H9 (cell line): ENCODE data around the gene VTCN1. TPM values are rescaled to one million over a fixed set of nuclear protein-coding genes. Genes with fewer than 3 reads are reported as not detected.

Experiments
- DNase-seq: peaks from one replicate; pipeline ENCODE4 v3.0.0-alpha.2; 2017
- H2AFZ ChIP-seq: one replicate; pipeline ENCODE4 v1.6.1; 2013; ENCODE audit warnings: mild to moderate bottlenecking, low read length, control low read depth, moderate library complexity
- H2AK5ac ChIP-seq: 2 replicates; pipeline ENCODE4 v1.6.1; 2013; ENCODE audit warnings: low read length, control low read depth, mixed read lengths; ENCODE audit not compliant: insufficient read length
- H2BK120ac ChIP-seq: one replicate; pipeline ENCODE4 v1.6.1; 2013; ENCODE audit warnings: low read depth, mild to moderate bottlenecking, low read length, control low read depth, inconsistent platforms; ENCODE audit not compliant: poor library complexity, severe bottlenecking
- H2BK12ac ChIP-seq: 2 replicates; pipeline ENCODE4 v1.6.1; 2013; ENCODE audit warnings: low read length, control low read depth, mixed read lengths, low read depth; ENCODE audit not compliant: insufficient read length
- H2BK15ac ChIP-seq: 2 replicates; pipeline ENCODE4 v1.6.1; 2013; ENCODE audit warnings: low read depth, low read length, control low read depth
- H2BK20ac ChIP-seq: one replicate; pipeline ENCODE4 v1.6.1; 2013; ENCODE audit warnings: low read depth, mild to moderate bottlenecking, low read length, control low read depth, inconsistent platforms; ENCODE audit not compliant: poor library complexity, severe bottlenecking
- H2BK5ac ChIP-seq: 2 replicates; pipeline ENCODE4 v1.6.1; 2013; ENCODE audit warnings: low read length, control low read depth, mixed read lengths; ENCODE audit not compliant: insufficient read length
- H3K14ac ChIP-seq: 2 replicates; pipeline ENCODE4 v1.6.1; 2013; ENCODE audit warnings: low read length, control low read depth; ENCODE audit not compliant: insufficient read depth
- H3K18ac ChIP-seq: 2 replicates; pipeline ENCODE4 v1.6.1; 2013; ENCODE audit warnings: low read depth, mild to moderate bottlenecking, mixed read lengths, low read length, control low read depth; ENCODE audit not compliant: insufficient read length
- H3K23ac ChIP-seq: 2 replicates; pipeline ENCODE4 v1.6.1; 2013; ENCODE audit warnings: low read length, control low read depth, mixed read lengths, low read depth; ENCODE audit not compliant: insufficient read length
- H3K23me2 ChIP-seq: 2 replicates; pipeline ENCODE4 v1.6.1; 2013; ENCODE audit warnings: low read depth, mild to moderate bottlenecking, mixed read lengths, low read length, control low read depth; ENCODE audit not compliant: insufficient read length, poor library complexity, severe bottlenecking
- H3K27ac ChIP-seq: 2 replicates; pipeline ENCODE4 v1.5.1; 2013; ENCODE audit warnings: low read length, control low read depth, mixed read lengths, low read depth; ENCODE audit not compliant: insufficient read length
- H3K27me3 ChIP-seq: 2 replicates; pipeline ENCODE4 v1.6.1; 2013; ENCODE audit warnings: low read length, control low read depth, inconsistent platforms; ENCODE audit not compliant: insufficient read depth
- H3K4ac ChIP-seq: 2 replicates; pipeline ENCODE4 v1.6.1; 2013; ENCODE audit warnings: low read depth, mild to moderate bottlenecking, control low read depth, inconsistent platforms, low read length, moderate library complexity
- H3K4me1 ChIP-seq: 2 replicates; pipeline ENCODE4 v1.6.1; 2013; ENCODE audit warnings: low read length, control low read depth, inconsistent platforms; ENCODE audit not compliant: insufficient read depth
- H3K4me2 ChIP-seq: 2 replicates; pipeline ENCODE4 v1.6.1; 2013; ENCODE audit warnings: low read length, control low read depth, mixed read lengths; ENCODE audit not compliant: insufficient read length, insufficient read depth
- H3K56ac ChIP-seq: 2 replicates; pipeline ENCODE4 v1.6.1; 2013; ENCODE audit warnings: low read depth, mild to moderate bottlenecking, mixed read lengths, low read length, control low read depth; ENCODE audit not compliant: insufficient read length
- H3K79me1 ChIP-seq: 2 replicates; pipeline ENCODE4 v1.6.1; 2013; ENCODE audit warnings: low read depth, mild to moderate bottlenecking, moderate library complexity, low read length, control low read depth, inconsistent platforms; ENCODE audit not compliant: insufficient read depth, poor library complexity, severe bottlenecking
- H3K79me2 ChIP-seq: 2 replicates; pipeline ENCODE4 v1.6.1; 2013; ENCODE audit warnings: low read length, control low read depth, inconsistent platforms; ENCODE audit not compliant: insufficient read depth
- H3K9ac ChIP-seq: 2 replicates; pipeline ENCODE4 v1.6.1; 2013; ENCODE audit warnings: low read length, control low read depth, mixed read lengths; ENCODE audit not compliant: insufficient read length; ENCODE audit errors: extremely low read depth
- H3K9me3 ChIP-seq: one replicate; pipeline ENCODE4 v1.6.1; 2013; ENCODE audit warnings: low read depth, low read length, inconsistent platforms; ENCODE audit not compliant: control insufficient read depth
- H3T11ph ChIP-seq: one replicate; pipeline ENCODE4 v1.6.1; 2013; ENCODE audit warnings: mild to moderate bottlenecking, low read length, control low read depth, inconsistent platforms
- H4K20me1 ChIP-seq: one replicate; pipeline ENCODE4 v1.6.1; 2013; ENCODE audit not compliant: control insufficient read depth, insufficient read length, insufficient read depth
- H4K5ac ChIP-seq: 2 replicates; pipeline ENCODE4 v1.6.1; 2013; ENCODE audit warnings: low read depth, mild to moderate bottlenecking, mixed read lengths, low read length, control low read depth; ENCODE audit not compliant: insufficient read length
- H4K8ac ChIP-seq: replicated peaks from 2 replicates; pipeline ENCODE4 v1.6.1; 2013; ENCODE audit warnings: low read length, control low read depth, mixed read lengths, low read depth; ENCODE audit not compliant: insufficient read length
- H4K91ac ChIP-seq: 2 replicates; pipeline ENCODE4 v1.6.1; 2013; ENCODE audit warnings: low read depth, mild to moderate bottlenecking, moderate library complexity, mixed read lengths, low read length, control low read depth; ENCODE audit not compliant: insufficient read length
- H3K27ac Mint-ChIP-seq, 3 experiments: 2 replicates in 2 of 3; 3 replicates in 1 of 3; pipeline ENCODE4 v1.8.0; 2020 to 2021; ENCODE audit warnings: mixed read lengths in 3 of 3, mild to moderate bottlenecking in 1 of 3, moderate library complexity in 1 of 3
- H3K27me3 Mint-ChIP-seq: 2 replicates; pipeline ENCODE4 v1.8.0; 2021; ENCODE audit warnings: low read depth, mild to moderate bottlenecking, moderate library complexity, mixed read lengths
- H3K36me3 Mint-ChIP-seq, 3 experiments: 2 replicates in 2 of 3; 3 replicates in 1 of 3; pipeline ENCODE4 v1.8.0; 2020 to 2021; ENCODE audit warnings: low read depth in 3 of 3, mixed read lengths in 3 of 3; ENCODE audit not compliant: insufficient read depth in 1 of 3
- H3K4me1 Mint-ChIP-seq, 2 experiments: 2 replicates each; pipeline ENCODE4 v1.8.0; 2020; ENCODE audit warnings: mixed read lengths in 2 of 2
- H3K4me3 Mint-ChIP-seq, 2 experiments: 2 replicates in 1 of 2; 3 replicates in 1 of 2; pipeline ENCODE4 v1.8.0; 2020 to 2021; ENCODE audit warnings: mild to moderate bottlenecking in 2 of 2, mixed read lengths in 2 of 2, moderate library complexity in 1 of 2
- H3K9me3 Mint-ChIP-seq, 2 experiments: 2 replicates in 1 of 2; 3 replicates in 1 of 2; pipeline ENCODE4 v1.8.0; 2020; ENCODE audit warnings: mild to moderate bottlenecking in 2 of 2, mixed read lengths in 2 of 2, moderate library complexity in 1 of 2
- WGBS: extraction: QIAGEN DNeasy Blood & Tissue Kit; methylation state at CpG from one replicate; pipeline ENCODE4 v1.1.7; 2013; ENCODE audit warnings: missing lambda C conversion rate, low lambda C conversion rate, mixed read lengths; ENCODE audit not compliant: insufficient read length; ENCODE audit errors: extremely low coverage; 5-methylcytosine and 5-hydroxymethylcytosine counted together
- total RNA-seq: library from RNA; stranded (reverse); gene quantifications from 2 replicates; pipeline ENCODE4 v1.2.1, GENCODE V29; 2021
- TF ChIP-seq, protein P1 (sequence below): fragments of 200-600 bp; sonication (generic); conservative IDR thresholded peaks from 3 replicates; pipeline ENCODE4 v1.8.0; 2021; ENCODE audit warnings: antibody characterized with exemption, mild to moderate bottlenecking

Gene VTCN1
- total RNA-seq, 1 experiment from 2014 or later, result 0.33 TPM

- Histone ChIP-seq H4K91ac (no peak overlapping the region), H4K20me1 (no peaks in the 10 kb centered on the region), H3K27me3 (no peaks in the 10 kb centered on the region), H3K9ac (no peak overlapping the region), H3K23ac (no peak overlapping the region), H4K5ac (no peak overlapping the region), H2BK20ac (no peak overlapping the region), H3T11ph (no peak overlapping the region), H3K79me2 (no peaks in the 10 kb centered on the region), H3K14ac (no peak overlapping the region), H2BK120ac (no peak overlapping the region), H3K79me1 (no peaks in the 10 kb centered on the region), H3K27ac (no peak overlapping the region), H2BK5ac (no peak overlapping the region), H2BK12ac (no peak overlapping the region), H3K23me2 (no peaks in the 10 kb centered on the region), H3K4me2 (no peak overlapping the region), H2AK5ac (no peak overlapping the region), H2BK15ac (no peak overlapping the region), H4K8ac (no peak overlapping the region), H3K4me1 (peaks cover 3% of the 10 kb centered on the region; the same call in 1 of the 2 replicates), H3K18ac (no peak overlapping the region), H3K4ac (no peak overlapping the region), H2AFZ (no peak overlapping the region), H3K9me3 (no peaks in the 10 kb centered on the region), H3K56ac (no peak overlapping the region)
- TF ChIP-seq, protein P1, sequence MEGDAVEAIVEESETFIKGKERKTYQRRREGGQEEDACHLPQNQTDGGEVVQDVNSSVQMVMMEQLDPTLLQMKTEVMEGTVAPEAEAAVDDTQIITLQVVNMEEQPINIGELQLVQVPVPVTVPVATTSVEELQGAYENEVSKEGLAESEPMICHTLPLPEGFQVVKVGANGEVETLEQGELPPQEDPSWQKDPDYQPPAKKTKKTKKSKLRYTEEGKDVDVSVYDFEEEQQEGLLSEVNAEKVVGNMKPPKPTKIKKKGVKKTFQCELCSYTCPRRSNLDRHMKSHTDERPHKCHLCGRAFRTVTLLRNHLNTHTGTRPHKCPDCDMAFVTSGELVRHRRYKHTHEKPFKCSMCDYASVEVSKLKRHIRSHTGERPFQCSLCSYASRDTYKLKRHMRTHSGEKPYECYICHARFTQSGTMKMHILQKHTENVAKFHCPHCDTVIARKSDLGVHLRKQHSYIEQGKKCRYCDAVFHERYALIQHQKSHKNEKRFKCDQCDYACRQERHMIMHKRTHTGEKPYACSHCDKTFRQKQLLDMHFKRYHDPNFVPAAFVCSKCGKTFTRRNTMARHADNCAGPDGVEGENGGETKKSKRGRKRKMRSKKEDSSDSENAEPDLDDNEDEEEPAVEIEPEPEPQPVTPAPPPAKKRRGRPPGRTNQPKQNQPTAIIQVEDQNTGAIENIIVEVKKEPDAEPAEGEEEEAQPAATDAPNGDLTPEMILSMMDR, result no peak
- Mint-ChIP-seq H3K36me3 (peaks cover 26 to 76% (median 56%) of the 10 kb centered on the region in 3 experiments), H3K27me3 (no peaks in the 10 kb centered on the region), H3K4me3 (no peak overlapping the region), H3K4me1 (peaks cover 3 to 5% of the 10 kb centered on the region in 2 experiments), H3K27ac (no peak overlapping the region), H3K9me3 (no peaks in the 10 kb centered on the region)
- no peak for DNase-seq
- WGBS, result no CpG with 5 or more reads among the region's 2 CpGs
Observed at GRCh38 chr1:117107364-117107763, 103.4 kb downstream of the VTCN1 start.
